ENCODE data around the gene L1TD1. TPM values are rescaled to one million over a fixed set of nuclear protein-coding genes. Genes with fewer than 3 reads are reported as not detected.
"Not testable (repeated sequence)": the region's sequence is repeated elsewhere in the genome, so short reads cannot be mapped to it uniquely, and the experiment has no call there.

The L1TD1 gene
- total and polyA plus RNA-seq, 9 of the 15 experiments (the other 6 are each of a cell fraction or from before 2014, with no cell fraction given) = 0.09 TPM; not detected in 8

DNA sequence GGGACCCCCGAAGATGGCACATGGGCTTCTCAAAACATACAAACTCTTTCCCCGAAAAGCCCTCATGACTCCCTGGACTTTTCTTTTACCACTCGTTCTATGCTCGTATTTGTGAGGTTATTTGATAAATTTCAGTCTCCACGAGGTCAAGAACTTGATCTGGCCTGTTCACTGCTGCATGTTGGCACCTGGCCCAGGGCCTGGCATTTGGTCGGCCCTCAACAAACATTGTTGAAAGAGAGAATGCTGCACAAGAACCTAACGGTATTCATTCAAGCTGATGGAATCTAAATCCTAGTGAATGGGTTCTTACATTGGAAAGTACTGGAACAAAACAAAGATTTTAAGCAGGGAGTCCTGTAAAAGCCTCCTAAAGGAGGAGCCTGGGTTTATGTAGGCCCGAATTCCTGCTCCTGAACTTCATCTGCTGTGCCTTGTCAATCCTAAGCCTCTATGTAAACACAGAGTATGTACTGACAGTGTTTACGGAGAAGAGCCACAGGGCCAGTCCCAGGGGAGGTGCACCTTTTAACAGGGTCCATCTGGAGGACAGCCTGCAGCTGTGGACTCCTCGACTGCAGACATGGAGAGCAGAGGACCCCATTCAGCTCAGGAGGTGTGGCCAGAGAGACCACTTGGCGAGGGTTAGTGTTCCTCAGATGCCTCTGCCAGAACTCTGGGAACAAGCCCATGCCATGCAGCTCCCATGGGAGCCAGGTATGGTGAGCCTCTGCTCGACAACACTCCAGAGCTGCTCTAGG is 46.9 kb downstream of the L1TD1 start:
- ATAC-seq = no peak
- H3K9me3 ChIP-seq (replicated peaks; ENCODE audit: control insufficient read depth, insufficient read depth, low read depth, low read length) = no peaks in the 10 kb centered on the region
- H3K79me2 ChIP-seq (ENCODE audit: control insufficient read depth, insufficient read depth, low read length) = no peaks in the 10 kb centered on the region
- intact Hi-C loops (cut with micrococcal nuclease) = no loop called here
- H3K9ac ChIP-seq (ENCODE audit: insufficient read depth in 1 of 2, low read depth in 2 of 2, low read length in 2 of 2) = no peak overlapping the region
- peaks cover 0 to 15% of the 10 kb centered on the region in 2 experiments; a peak in 3 of 5 replicates for H3K27me3 ChIP-seq (ENCODE audit: control insufficient read depth in 2 of 2, insufficient read depth in 2 of 2, low read length in 2 of 2)
- in situ Hi-C loops (cut with MboI) = no loop called here
- H2AFZ ChIP-seq (ENCODE audit: low read depth, low read length) = no peak overlapping the region
- ChIA-PET POLR2A (no interaction called here), CTCF (ENCODE audit: low intra/inter-chr PET ratio) (no interaction called here)
- no peak overlapping the region for H3K4me2 ChIP-seq (ENCODE audit: insufficient read depth, low read length)
- H4K20me1 ChIP-seq (replicated peaks; ENCODE audit: control insufficient read depth, insufficient read depth, low read length) = 0 out of 2 replicates have a peak, but pooled peaks cover 4% of the 10 kb centered on the region
- H3K36me3 ChIP-seq (ENCODE audit: control insufficient read depth, insufficient read depth, low read length) = no peaks in the 10 kb centered on the region
- H3K4me1 ChIP-seq (replicated peaks in 1 of 2; ENCODE audit: control insufficient read depth in 2 of 2, insufficient read depth in 2 of 2, low read length in 2 of 2) = no peaks in the 10 kb centered on the region
- TF ChIP-seq CREBBP (IDR thresholded peaks at IDR 0.05; ENCODE audit: low read depth, low read length) = peak; percentile 39
- TF ChIP-seq ZBED1 (IDR thresholded peaks at IDR 0.05) = no peak
- TF ChIP-seq ZNF316 (IDR thresholded peaks at IDR 0.05) = no peak
- BruUV-seq (replicated peaks) = no TSS peak
- H3K9me1 ChIP-seq (ENCODE audit: control insufficient read depth, insufficient read depth, low read length) = no peaks in the 10 kb centered on the region
- no peak for DNase-seq (ENCODE audit: extremely low read depth in 1 of 4, low spot score in 3 of 4)
- WGBS (ENCODE audit: insufficient coverage, low coverage, missing lambda C conversion rate) = 0% methylated on average over 12 of the region's 12 CpGs
- H3K27ac ChIP-seq (ENCODE audit: extremely low read depth, low read depth, low read length) = no peak overlapping the region
- no peak overlapping the region for H3K4me3 ChIP-seq
- FAIRE-seq = no peak

DNA sequence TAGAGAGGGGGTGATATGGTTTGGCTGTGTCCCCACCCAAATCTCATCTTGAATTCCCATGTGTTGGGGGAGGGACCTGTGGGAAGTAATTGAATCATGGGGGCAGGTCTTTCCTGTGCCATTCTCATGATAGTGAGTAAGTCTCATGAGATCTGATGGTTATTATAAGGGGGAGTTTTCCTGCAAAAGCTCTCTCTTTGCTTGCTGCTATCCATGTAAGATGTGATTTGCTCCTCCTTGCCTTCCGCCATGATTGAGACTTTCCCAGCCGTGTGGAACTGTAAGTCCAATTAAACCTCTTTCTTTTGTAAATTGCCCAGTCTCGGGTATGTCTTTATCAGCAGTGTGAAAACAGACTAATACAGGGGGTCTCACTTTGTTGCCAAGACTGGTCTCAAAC is 49.7 kb downstream of the L1TD1 start:
- H3K27me3 ChIP-seq (ENCODE audit: control insufficient read depth in 2 of 2, insufficient read depth in 2 of 2, low read length in 2 of 2) = peaks cover 0 to 10% of the 10 kb centered on the region in 2 experiments; a peak in 3 of 5 replicates
- POLR2A ChIA-PET; H4K20me1 ChIP-seq (replicated peaks; ENCODE audit: control insufficient read depth, insufficient read depth, low read length); H3K4me1 ChIP-seq (replicated peaks in 1 of 2; ENCODE audit: control insufficient read depth in 2 of 2, insufficient read depth in 2 of 2, low read length in 2 of 2); ATAC-seq; BruUV-seq (replicated peaks); CTCF ChIA-PET (ENCODE audit: low intra/inter-chr PET ratio); H3K4me2 ChIP-seq (ENCODE audit: insufficient read depth, low read length); H3K9ac ChIP-seq (ENCODE audit: insufficient read depth in 1 of 2, low read depth in 2 of 2, low read length in 2 of 2); H3K9me1 ChIP-seq (ENCODE audit: control insufficient read depth, insufficient read depth, low read length); in situ Hi-C loops (cut with MboI); H3K4me3 ChIP-seq; H3K36me3 ChIP-seq (ENCODE audit: control insufficient read depth, insufficient read depth, low read length); DNase-seq (ENCODE audit: extremely low read depth in 1 of 4, low spot score in 3 of 4); FAIRE-seq; H3K27ac ChIP-seq (ENCODE audit: extremely low read depth, low read depth, low read length); H3K79me2 ChIP-seq (ENCODE audit: control insufficient read depth, insufficient read depth, low read length); intact Hi-C loops (cut with micrococcal nuclease); H3K9me3 ChIP-seq (replicated peaks; ENCODE audit: control insufficient read depth, insufficient read depth, low read depth, low read length); H2AFZ ChIP-seq (ENCODE audit: low read depth, low read length): not testable (repeated sequence)
- peak; percentile 84 for TF ChIP-seq ZNF431 (CRISPR knock-in tag; IDR thresholded peaks at IDR 0.05)
- 3% methylated on average over 3 of the region's 3 CpGs for WGBS (ENCODE audit: insufficient coverage, low coverage, missing lambda C conversion rate)
